ENCODE measurements around the gene POLR3C.

- TF ChIP-seq EZH2 (IDR thresholded peaks at IDR 0.05) (no peak), POLR2AphosphoS5 (IDR thresholded peaks at IDR 0.05; ENCODE audit: borderline replicate concordance, low read depth, low read length) (no peak), FOXP2 (optimal IDR thresholded peaks at IDR 0.05; ENCODE audit: control extremely low read depth, extremely low read length, insufficient read depth) (no peak)
Observed at GRCh38 chr1:145795257-145795881, 28.6 kb upstream of the POLR3C start.

Measured in SK-N-MC (cell line).